Activated CD4-positive, CD25-positive, alpha-beta regulatory T cell treated with anti-CD3 and anti-CD28 coated beads, Interleukin-2, amount 50 U/mL, for 24 hours (primary cell): ENCODE measurements around the gene PPY.
"Not testable (repeated sequence)": the region's sequence is repeated elsewhere in the genome, so short reads cannot be mapped to it uniquely, and the experiment has no call there.

Experiments used
- ATAC-seq, 2 donors: fragments of 150-1000 bp; cut with Tn5 transposase; one replicate each; pipeline ENCODE4 v1.10.0; 2021; ENCODE audit warnings: mild to moderate bottlenecking in 1 of 2, moderate library complexity in 1 of 2

PPY gene

GRCh38 chr17:43901861-43902589, 40.3 kb downstream of the PPY start:
- no peak for ATAC-seq

- ATAC-seq, result no peak
Measured at GRCh38 chr17:43900858-43901754, 41.2 kb downstream of the PPY start.

- peak; percentile 99 for ATAC-seq
Measured at GRCh38 chr17:43900183-43900857, 42.0 kb downstream of the PPY start.

GRCh38 chr17:43898446-43898845, 43.8 kb downstream of the PPY start:
- no peak for ATAC-seq

DNA sequence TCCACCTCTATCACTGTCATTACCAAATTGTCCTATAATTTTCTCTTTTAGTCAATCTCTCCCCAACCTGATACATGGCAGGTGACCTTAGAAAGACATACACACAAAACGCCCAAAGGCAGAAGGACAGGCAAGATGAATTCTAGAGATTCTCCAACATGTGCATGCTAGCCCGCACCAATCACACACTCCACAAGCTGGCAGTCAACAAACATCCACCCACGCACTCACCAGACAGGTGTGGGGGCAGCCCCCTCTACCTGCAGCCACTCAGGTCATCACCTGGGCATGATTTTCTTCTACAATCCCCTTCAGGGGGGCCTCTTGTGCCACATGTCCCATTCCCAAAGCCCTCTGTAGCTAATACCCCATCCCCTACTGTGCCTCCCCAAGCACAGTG, 44.4 kb downstream of the PPY start:
- ATAC-seq, result no peak

DNA sequence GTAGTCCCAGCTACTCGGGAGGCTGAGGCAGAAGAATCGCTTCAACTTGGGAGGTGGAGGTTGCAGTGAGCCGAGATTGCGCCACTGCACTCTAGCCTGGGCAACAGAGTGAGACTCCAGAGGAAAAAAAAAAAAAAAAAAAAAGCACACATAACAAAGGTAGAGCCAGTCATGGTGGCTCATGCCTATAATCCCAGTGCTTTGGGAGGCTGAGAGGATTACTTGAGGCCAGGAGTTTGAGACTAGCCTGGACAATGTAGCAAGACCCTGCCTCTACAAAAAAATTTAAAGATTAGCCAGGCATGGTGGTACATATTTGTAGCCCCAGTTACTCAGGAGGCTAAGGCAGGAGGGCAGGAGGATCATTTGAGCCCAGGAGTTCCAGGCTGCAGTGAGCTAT, 47.8 kb downstream of the PPY start:
- ATAC-seq, result not testable (repeated sequence)

DNA sequence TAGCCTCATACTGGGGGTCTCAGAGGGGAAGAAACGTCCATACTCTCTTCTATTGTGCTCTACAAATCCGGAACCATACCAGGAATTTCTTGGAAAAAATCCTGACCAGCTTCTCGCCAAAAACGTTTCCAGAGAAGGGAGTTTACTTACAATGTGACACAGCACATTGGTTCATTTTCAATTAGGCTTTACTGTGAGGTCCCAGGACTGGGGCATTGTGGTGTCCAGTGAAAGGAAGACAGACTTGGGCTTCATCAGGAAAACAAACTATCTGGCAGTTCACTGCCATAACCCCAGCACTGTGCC, 49.7 kb downstream of the PPY start:
- no peak for ATAC-seq

GRCh38 chr17:43891851-43892646, 50.2 kb downstream of the PPY start:
- ATAC-seq, result no peak
